ENCODE measurements around the gene GFY.

GFY gene

DNA sequence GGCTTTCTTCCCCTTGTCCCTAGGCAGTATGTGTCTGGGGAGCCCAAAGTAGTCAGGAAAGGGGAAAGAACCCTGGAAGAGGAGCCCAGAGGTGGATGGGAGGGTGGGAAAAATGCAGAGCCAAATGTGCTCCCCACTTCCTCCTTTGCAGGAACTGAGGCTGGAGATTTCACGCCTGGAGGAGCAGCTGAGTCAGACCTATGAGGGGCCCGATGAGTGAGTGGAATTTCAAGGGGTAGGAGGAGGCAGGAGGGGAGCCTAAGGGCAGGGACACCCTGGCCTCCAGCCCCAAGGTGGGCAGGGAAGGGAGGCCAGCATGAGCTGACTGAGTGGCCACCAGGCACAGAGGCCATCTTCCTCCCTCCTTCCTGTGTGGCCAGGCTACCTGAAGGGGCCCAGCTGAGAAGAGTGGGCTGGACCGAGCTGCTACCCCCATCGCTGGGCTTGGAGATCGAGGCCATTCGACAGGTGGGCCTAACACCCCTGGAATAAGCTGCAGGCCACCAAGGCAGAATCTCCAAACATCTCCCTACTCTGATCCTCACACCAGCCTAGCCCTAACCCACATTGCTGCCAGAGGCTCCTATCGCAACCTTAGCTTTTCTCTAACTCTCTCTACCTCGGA lies 16.3 kb upstream of the GFY start:
- DNase-seq, result no peak

DNA sequence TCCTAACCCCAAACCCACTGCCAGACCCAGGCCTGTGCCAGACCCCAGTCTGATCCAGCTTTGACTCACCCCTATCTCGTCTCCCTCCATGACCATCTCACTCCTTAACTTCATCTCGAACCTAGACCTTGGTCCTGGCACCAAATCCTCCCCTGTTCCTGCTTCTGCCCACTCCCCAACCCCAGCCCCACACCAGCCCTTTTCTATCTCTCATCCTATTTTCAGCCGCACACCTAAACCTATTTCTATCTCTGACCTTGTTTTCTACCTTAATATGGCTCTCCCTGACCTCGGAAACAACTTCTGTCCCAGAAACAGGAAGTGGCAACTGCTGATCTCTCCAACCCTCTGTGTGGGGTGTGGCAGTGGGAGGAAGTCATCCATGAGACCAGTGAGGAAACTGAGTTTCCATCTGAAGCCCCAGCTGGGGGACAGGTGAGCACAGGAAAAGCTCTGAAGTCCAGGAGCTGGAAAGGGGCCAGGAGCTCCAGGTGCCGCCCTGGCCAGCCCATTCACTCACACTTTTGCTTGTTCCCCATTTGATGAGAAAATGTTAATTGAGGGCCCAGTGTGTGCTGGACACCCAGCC lies 15.7 kb upstream of the GFY start:
- peak; percentile 43 for DNase-seq

DNA sequence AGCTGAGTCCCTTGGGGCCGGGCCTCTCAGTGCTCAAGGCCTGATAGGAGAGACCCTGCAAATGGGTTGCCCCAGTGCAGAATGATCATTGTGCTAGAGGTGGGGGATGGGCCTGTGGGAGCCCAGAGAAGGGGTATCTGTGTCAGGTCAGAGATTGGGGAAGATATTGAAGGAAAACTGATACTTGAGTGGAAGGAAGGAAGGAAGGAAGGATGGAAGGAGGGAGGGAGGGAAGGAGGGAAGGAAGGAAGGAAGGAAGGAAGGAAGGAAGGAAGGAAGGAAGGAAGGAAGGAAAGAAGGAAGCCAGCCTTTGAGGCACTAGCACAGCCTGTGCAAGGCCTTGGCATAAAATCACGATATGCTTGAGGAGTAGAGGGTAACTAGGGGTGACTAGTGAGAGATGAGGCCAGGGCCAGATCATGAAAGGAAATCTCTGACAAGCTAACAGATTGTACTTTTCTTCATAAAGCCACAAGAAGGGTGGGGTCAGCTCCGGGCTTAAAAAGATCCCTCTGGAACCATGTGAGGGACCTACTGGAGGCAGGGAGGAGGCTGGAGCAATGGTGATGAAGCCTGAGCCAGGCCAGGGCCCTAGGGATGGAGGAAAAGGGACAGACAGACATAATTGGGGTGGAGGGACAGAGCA lies 13.4 kb upstream of the GFY start:
- no peak for DNase-seq

DNA sequence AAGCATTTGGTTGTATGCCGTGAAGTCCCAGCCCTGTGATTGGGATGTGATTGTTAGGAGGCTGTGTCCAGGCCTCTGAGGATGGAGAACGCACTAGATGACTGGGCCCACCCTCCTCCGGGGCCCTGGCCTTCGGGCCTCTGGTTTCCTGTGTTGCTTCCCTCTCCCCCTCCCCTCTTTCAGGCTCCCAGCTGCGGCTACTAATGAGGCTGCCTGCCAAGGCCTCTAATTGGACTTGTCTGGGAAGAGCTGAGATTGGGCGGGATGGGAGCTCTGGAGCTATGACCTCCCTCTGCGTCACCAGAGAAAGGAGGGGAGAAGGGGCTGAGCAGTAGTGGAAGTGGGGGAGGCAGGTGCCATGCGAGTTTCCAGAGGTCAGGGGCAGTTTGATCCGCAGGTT lies 11.8 kb upstream of the GFY start:
- DNase-seq, result no peak

DNA sequence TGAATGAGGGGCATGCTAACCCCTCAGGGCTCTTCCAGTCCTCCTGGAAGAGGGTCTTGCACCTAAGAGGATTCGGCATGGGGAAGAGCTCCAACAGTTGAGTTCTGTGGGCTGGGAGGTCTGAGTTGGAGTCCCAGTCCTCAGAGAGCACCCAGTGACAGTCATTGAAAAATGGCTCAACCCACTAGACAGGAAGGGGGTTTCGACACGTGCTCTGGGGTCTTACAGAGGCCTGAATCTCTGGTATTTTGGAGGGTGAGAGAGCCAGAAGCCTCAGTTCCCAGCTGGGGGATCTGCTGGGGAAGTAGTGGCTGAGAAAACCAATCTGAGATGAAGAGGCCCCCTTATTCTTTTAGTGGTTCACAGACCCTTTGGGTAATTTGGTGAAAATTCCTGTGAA lies 10.9 kb upstream of the GFY start:
- DNase-seq, result no peak

DNA sequence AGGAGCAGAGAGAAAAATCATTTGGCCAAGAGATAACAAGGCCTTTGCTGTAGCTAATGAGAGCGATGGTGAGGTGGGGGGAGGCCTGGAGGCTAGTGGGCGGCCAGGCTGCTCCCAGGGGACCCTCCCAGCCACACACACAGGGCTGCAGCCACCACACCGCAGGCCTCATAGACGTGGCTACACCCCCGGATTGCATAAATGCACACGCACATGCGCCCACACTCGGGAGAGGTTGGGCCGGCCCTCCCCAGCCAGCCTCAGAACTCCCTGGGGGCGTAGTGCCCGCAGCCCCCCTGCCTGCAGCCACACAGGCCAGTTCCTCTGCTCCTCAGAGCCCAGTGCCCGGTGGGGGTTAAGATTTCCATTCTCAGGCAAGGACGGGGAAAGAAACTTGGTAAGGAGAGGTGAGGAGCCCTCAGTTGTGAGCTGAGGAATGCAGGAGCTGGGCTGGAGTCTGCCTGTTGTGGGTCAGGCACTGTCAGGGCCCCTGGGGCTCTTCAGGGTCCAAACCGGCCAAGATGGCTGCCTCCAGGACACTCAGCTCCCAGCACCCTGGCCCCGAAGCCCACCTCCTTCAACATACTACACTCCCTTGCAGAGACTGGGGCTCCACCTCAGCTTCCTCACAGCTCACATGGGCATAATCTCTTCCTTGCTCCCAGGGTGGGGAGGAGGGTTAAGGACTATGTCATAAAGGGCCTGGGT lies 9.9 kb upstream of the GFY start:
- DNase-seq, result no peak

DNA sequence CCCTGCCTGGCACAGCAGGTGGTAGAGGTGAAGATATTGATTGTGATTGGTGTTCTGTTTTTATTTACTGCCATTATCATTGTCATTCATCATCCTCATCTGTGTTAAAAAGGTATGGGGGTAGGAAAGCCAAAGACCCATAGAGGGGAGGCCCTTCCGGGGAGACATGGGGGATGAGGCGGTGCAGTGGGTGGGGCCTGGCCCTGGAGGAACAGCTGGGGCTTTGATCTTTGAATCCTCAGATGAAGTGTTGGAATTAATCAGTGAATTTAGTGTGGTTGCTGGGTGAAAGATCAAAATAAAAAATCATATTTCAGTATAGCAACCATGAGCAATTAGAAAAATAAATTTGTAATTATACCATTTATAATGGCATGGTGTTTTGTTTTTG lies 9.4 kb upstream of the GFY start:
- no peak for DNase-seq

DNA sequence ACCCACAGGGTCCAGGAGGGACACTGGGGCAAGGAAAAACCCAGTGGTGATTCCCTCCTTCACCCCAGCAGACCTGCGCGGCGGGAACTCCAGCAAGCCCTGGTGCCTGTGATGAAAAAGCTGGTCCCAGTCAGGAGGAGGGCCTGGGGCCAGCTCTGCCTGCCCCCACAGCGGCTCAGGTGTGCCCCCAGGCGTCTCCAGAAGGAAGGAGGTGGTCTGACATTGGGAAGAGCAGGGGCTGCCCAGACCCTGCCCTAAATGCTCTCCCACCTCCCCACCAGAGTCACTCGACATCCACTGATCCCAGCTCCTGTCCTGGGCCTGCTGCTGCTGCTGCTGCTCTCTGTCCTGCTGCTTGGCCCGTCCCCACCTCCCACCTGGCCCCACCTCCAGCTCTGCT lies 8.1 kb upstream of the GFY start:
- no peak for DNase-seq

DNA sequence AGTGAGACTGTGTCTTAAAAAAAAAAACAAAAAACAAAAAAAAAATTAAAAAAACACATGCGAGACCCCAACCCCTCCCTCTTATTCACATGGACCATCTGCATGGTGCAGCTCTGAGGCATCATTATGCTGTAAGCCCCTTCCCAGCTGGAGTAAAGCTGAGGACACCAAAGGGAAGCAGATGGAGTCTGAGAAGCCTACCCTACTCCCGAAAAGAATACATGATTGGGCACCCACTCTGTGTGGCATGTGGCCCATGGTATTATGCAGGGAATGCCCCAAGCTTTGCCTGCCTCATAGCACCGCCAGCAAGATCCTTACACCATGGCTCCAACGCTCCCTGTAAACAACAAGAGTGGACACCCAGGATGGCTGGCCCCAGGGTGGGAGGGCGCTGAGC lies 6.7 kb upstream of the GFY start:
- no peak for DNase-seq

DNA sequence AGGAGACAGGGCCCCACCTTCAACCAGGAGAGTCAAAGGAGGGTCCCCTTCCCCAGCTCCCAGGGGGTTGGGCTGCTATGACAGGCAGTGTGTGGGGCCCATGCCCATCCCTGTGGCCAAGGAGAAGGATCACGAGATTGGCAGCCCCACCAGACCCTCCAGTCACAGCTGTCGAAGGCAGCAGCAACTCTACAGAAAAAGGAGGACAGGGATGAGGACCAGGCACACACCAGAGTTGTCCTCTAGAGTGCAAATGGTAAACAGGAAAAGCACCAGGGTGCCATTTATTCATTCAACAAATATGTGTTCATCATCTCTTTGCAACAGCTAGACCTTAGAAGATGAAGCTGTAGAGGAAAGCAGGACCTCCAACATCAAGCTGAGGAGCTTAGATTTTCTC lies 6.0 kb upstream of the GFY start:
- no peak for DNase-seq

DNA sequence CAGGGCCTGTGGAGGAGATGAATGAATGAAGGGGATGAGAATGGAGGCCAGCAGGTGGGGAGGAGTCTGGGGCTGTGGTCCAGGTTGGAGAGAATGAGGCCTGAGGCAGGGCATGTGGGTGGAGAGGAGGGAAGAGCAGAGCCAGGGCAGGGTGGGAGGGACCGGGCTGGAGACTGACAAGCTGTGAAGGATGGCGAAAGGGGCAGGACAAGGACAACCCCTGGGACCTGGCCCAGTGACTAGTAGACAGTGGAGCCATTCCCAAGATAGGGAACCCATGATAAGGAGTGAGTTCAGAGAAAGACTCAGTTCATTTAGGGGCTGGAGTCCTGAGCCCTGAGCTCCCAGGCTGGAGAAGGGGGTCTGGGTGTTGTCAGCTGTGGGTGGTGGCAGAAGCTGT lies 5.0 kb upstream of the GFY start:
- DNase-seq, result no peak

DNA sequence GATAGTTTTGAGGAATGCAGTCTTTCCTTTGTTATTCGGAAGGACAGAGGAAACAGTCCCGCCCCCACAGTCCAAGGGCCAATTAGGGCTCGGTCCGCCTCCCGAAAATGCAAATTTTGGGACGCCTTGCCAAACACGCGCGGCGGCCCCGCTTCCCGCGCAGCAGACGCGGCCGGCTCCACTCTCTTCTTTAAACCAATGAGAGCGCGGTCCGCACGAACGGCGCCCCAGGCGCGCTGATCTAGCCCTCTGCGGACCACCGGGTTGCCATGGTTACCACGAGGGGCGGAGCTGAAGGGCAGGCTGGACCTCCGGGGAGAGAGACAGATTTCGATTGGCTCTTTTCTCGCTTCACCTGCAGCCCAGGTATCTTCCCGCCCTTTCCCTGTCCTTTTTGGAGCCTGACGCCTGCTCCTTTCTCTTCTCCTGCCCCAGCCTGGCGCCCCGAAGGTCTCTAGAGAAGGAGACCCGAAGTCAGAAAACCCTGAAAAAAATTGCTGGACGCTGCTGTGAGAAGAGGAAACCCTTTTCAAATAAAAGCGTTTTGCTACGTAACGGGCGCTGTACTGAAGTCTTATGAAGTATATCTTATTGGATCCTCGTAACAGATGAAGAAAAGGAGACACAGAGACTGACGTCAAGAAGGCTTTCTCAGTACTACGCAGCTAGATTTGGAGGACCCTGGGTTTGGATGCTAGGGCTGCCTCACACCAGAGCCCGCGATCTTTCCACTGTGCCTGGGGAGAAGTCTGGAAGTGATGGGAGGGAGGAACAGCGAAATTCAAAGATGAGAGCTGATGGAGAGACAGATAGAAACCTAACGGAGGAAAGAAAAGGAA lies 3.9 kb upstream of the GFY start:
- peak; percentile 36 for DNase-seq

DNA sequence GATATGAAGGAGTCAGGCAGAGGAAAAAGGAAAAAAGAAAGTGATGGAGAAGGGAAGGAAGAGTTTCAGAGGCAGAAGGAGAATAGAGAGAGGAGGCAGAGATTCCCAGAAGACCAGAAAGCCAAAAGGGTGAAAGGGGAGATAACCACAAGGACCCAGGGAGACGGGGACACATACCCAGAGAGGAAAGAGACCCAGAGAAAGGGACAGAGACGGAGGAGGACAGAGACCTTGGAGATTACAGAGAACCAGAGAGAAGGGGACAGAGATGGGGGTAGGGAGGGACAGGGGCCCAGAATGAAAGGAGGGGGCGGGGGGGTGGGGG lies 3.3 kb upstream of the GFY start:
- no peak for DNase-seq

DNA sequence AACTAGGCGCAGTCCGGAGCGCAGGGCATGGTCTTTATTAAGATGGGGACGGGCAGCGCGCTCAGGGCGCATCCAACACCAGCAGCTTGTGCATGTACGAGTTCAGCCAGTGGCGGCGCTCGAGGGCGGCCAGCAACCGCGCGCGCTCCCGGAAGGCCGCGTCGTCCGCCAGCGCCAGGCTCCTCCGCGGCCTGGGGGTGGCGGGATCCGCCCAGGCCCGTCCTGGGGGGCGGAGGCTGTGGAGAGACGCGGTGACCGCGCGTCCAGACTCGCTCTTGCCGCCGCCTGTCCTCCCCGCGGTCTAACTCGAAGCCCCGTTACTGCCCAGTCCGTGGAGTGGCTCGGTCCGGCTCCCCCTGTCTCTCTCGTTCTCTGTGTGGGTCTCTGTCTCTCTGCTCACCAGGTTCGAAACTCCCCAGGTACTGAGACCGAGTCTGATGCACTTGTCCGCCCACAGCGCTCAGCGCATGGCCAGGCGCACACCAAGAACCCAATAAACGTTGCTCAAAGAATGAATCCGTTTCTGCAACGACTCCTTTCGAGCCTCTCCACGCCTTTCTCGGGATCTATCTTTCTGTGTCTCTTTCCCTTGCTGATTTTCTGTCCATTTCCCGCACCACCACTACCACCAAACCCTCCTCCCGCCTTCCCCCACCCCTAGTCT lies 2.6 kb upstream of the GFY start:
- peak; percentile 43 for DNase-seq

DNA sequence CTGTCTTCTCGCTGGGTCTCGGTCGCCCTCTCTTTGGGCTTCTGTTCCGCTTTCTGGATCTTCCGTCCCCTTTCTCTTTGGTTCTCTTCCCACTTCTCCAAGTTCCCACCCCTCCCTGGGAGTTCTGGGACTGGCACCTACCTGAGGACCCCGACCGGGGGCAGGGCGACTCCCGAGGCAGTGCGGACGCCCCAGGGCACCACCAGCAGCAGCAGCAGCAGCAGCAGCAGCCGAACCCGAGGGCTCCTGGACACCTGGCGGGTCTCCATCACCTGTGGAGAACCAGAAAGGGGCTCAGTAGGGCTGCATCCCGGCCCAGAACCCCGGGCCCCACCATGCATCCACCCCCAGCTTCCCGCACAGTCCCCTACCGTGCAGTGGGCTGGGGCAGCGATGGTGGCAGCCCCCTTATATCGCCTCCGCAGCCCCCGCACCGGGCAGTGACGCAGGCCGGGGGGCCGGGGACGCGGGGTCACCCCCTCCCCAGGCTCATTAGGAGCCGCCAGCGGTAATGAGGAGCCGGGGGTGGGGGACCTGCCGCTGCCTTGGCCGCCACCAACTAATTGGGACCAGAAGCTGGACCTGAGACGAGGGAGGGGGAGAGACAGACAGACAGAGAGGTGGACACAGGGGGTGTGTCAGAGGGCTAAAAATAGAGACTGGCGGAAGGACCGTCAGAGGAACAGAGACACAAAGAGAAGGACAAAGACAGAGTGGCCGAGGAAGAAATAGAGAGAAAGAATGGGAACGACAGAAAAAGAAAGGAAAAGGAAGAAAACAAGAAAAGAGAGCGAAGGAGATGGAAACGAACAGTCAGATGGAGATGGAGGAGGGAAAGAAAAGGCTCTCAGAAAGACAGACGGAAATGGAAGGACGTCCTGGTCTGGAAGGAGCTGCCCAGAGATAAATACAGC lies 1.9 kb upstream of the GFY start, which contains the start of gene PTH2:
TSS of gene PTH2 (minus strand) at position 371 of the 914 bp plus-strand sequence. CDS start at position 269, 102 bp downstream.
- DNase-seq, result no peak

DNA sequence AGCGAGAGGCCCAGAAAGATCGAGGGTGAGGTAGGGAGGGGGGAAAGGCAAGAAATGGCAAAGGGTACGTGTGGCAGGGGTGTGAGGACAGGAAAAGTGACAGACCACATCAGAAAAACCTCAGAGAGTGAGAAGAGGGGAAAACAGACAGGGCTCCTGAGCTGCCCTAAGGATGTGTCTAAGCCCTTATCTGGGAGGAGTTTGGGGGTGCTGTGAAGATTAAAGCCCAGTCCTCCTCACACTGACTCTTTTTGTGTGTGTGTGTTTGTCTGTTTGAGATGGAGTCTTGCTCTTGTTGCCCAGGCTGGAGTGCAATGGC lies 1.2 kb upstream of the GFY start:
- no peak for DNase-seq

DNA sequence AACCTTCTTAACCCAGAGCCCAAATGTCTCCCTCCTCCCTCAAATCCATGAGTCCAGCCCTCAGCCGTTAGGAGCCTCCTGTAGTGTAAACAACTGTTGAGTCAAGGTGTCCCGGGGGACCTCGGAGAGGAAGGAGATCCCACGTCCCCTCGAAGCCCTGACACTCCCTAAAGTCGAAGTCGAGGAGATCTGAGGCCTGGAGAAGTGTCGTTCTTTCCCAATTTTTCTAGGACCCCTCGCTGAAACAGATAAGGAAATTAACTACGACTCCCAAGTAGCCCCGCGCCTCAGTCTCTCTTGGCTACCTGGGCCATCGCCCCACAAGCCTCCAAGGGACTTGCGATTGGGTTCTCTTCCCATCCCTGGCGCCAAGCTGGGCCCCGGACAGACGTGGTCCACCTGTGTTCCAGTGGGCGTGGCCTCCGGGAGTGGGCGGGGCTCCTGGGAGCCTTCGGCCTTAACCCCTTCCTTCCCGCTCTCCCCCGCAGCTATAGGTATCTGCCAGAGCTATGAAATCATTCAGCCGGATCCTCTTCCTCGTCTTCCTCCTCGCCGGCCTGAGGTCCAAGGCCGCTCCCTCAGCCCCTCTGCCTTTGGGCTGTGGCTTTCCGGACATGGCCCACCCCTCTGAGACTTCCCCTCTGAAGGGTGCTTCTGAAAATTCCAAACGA lies 869 bp downstream of the GFY start:
- DNase-seq, result no peak

DNA sequence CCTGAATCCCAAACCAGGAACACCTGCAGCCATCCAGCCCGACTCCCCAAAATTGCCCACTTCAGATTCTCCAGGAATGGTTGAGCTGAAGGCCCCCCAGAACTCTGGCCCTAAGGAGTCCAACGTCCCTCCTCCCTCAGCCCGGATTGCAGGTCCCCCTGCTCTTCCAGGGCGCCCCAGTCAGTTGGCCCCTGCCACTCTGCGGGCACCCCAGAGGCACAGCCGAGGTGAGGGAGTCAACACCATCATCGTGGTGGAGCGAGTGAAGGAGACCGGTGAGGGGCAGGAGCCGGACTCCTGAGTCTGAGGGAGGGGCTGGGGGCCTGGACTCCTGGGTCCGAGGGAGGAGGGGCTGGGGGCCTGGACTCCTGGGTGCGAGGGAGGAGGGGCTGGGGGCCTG lies 2.2 kb downstream of the GFY start:
- no peak for DNase-seq

DNA sequence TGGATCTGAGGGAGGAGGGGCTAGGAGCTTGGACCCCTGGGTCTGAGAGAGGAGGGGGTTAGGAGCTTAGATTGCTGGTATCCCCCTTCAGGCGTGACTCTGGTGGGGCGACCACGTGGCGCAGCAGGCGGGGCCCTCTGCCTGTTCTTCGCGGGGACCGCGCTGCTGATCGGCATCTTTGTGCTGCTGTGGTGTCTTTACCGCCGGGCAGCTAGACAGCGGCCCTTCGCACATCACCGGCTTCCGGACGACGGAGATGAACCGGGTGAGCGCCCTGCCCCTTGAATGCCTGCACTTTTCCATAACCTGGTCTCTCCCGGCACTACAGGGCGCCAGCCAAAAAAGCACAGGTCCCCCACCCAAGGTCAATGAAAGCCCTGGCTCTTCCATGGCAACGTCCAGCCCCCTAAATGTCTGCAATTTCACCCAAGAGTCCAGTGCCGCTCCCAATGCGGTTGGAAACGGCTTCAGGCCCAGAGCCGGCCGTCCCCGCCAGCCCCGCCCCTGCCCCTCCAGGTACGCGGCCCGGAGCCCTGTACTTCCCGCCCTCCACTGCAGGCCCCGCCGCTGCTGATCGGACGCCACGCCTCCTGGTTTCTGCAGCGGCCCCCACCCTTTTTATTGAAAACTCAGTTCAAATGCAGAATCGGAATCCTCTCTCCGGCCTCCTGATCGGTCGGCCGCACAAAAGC lies 2.8 kb downstream of the GFY start:
- peak; percentile 27 for DNase-seq

All from CD4-positive, alpha-beta T cell treated with Interleukin-15 for 1 hour (primary cell).